Measurements from ENCODE around the gene PRMT6.

PRMT6 gene

GRCh38 chr1:107095647-107096046 is 39.2 kb downstream of the PRMT6 start:
- no peak for DNase-seq

GRCh38 chr1:107096690-107097089 is 40.2 kb downstream of the PRMT6 start:
- DNase-seq = no peak

GRCh38 chr1:107098961-107099360 is 42.5 kb downstream of the PRMT6 start:
- DNase-seq = no peak

GRCh38 chr1:107100331-107100984 is 44.0 kb downstream of the PRMT6 start:
- DNase-seq = no peak

GRCh38 chr1:107105914-107106313 is 49.4 kb downstream of the PRMT6 start:
- DNase-seq = no peak
